ENCODE measurements around the gene ACSL6.

The ACSL6 gene

GRCh38 chr5:131974622-131974955 is 36.9 kb downstream of the ACSL6 start:
- DNase-seq, result no peak

- DNase-seq, result no peak
Observed at GRCh38 chr5:131974016-131974415, 37.4 kb downstream of the ACSL6 start.

GRCh38 chr5:131973089-131973712 is 38.3 kb downstream of the ACSL6 start:
- no peak for DNase-seq

- DNase-seq, result no peak
Observed at GRCh38 chr5:131968396-131968954, 43.0 kb downstream of the ACSL6 start.

- no peak for DNase-seq
Observed at GRCh38 chr5:131966551-131966950, 44.9 kb downstream of the ACSL6 start.

GRCh38 chr5:131965826-131966415 is 45.5 kb downstream of the ACSL6 start:
- no peak for DNase-seq

- no peak for DNase-seq
Observed at GRCh38 chr5:131959906-131960305, 51.6 kb downstream of the ACSL6 start.

GRCh38 chr5:131959136-131959535 is 52.3 kb downstream of the ACSL6 start:
- no peak for DNase-seq

GRCh38 chr5:131957721-131958441 is 53.6 kb downstream of the ACSL6 start:
- no peak for DNase-seq

- DNase-seq, result no peak
Observed at GRCh38 chr5:131953969-131954368, 57.5 kb downstream of the ACSL6 start.

GRCh38 chr5:131952301-131952857 is 59.1 kb downstream of the ACSL6 start:
- DNase-seq, result no peak

- DNase-seq, result no peak
Observed at GRCh38 chr5:131950706-131951105, 60.8 kb downstream of the ACSL6 start.

- DNase-seq, result no peak
Observed at GRCh38 chr5:131947445-131947844, 64.0 kb downstream of the ACSL6 start.

- no peak for DNase-seq
Observed at GRCh38 chr5:131945551-131946168, 65.8 kb downstream of the ACSL6 start, which contains the start of gene MEIKIN. Gene MEIKIN (minus strand): TSS chr5:131945663. CDS start chr5:131945505, 158 bp downstream.

GRCh38 chr5:131944702-131945550 is 66.5 kb downstream of the ACSL6 start:
- no peak for DNase-seq

- DNase-seq, result no peak
Observed at GRCh38 chr5:131943916-131944315, 67.5 kb downstream of the ACSL6 start.

- DNase-seq, result no peak
Observed at GRCh38 chr5:131942016-131942415, 69.4 kb downstream of the ACSL6 start.

- DNase-seq, result no peak
Observed at GRCh38 chr5:131939690-131940345, 71.6 kb downstream of the ACSL6 start.

GRCh38 chr5:131932235-131932634 is 79.2 kb downstream of the ACSL6 start:
- no peak for DNase-seq

- no peak for DNase-seq
Observed at GRCh38 chr5:131928957-131929356, 82.5 kb downstream of the ACSL6 start.

- DNase-seq, result no peak
Observed at GRCh38 chr5:131926168-131926567, 85.3 kb downstream of the ACSL6 start.

- DNase-seq, result no peak
Observed at GRCh38 chr5:131916481-131916880, 95.0 kb downstream of the ACSL6 start.
